Neural cell (in vitro differentiated cells): Measurements from ENCODE around the gene TNFRSF4.

Experiments used
- CTCF ChIP-seq: fragments of 450-650 bp; IDR thresholded peaks from 2 replicates; pipeline ENCODE4 v1.5.1; 2014; ENCODE audit warnings: antibody characterized with exemption, mild to moderate bottlenecking, moderate library complexity; ENCODE audit not compliant: poor library complexity, severe bottlenecking
- EP300 ChIP-seq: fragments of 450-650 bp; conservative IDR thresholded peaks from 2 replicates; pipeline ENCODE4 v1.6.1; 2014; ENCODE audit warnings: antibody characterized with exemption, mild to moderate bottlenecking, moderate library complexity; ENCODE audit not compliant: poor library complexity, severe bottlenecking
- EZH2 ChIP-seq: fragments of 200-600, 300-800 bp; shearing (Covaris generic), sonication (generic); IDR thresholded peaks from 2 replicates; pipeline ENCODE4 v1.6.1; 2014; ENCODE audit warnings: antibody characterized with exemption, low read length, borderline replicate concordance, mild to moderate bottlenecking; ENCODE audit not compliant: insufficient read depth, poor library complexity, severe bottlenecking
- POLR2AphosphoS5 ChIP-seq: IDR thresholded peaks from 2 replicates; pipeline ENCODE4 v1.6.1; 2012
- RAD21 ChIP-seq: fragments of 450-650 bp; conservative IDR thresholded peaks from 2 replicates; pipeline ENCODE4 v1.6.1; 2014; ENCODE audit warnings: antibody characterized with exemption, mild to moderate bottlenecking, moderate library complexity

DNA sequence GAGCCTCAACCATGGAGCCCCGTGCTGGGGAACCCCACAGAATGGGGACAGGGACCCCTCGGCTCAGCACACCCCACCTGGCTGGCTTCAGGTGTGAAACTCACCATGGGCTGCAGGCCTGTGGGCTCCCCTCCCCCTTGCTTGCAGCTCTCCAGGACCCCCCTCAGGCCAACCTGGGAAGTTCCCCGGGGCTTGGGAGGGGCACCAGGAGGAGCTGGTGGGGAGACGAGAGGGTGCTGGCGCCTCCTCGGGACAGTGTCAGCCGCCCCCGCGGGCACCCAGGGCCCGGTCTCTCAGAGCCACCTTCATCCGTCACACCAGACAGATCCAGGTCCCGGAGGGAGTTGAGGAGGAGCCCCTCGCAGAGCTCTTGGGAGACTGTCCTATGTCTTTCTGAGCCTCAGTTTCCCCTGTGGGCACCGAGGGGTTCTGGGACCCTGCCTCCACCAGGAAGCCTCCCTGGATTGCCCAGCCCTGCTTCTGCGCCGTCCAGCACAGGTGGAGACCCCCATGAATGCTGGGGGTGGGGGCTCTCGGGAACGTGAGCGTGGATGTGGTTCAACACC is 6.9 kb downstream of the TNFRSF4 start:
- TF ChIP-seq EZH2: no peak
- no peak for TF ChIP-seq POLR2AphosphoS5
- TF ChIP-seq RAD21: no peak
- no peak for TF ChIP-seq CTCF
- TF ChIP-seq EP300: no peak
